T-helper 22 cell (primary cell): ENCODE data around the gene ARFIP2.
A peak's percentile ranks its signal among the peaks of the same experiment; 100 is the strongest.

Experiments used
- DNase-seq: peaks from one replicate; pipeline ENCODE4 v3.0.0-alpha.2; 2020; ENCODE audit warnings: low read depth

The ARFIP2 gene

DNA sequence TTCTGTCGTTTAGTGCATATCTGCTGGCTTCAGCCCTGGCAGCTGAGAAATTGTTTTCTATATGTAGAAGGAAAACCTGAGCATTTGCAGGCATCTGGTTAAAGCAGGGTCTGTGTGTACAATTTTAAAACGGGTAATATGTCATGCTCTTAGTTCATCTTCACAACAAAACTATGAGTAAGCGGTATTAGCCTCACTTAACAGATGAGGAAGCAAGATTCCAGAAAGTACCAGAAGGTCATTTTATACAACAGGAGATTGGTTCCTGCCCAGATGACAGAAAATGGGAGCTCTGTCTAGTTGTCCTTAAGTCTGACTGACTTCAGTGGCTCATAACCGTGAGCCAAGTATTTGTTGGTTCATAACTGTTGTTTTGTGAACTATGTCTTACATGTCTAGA is 1.3 kb upstream of the ARFIP2 start:
- no peak for DNase-seq

GRCh38 chr11:6481924-6482275 is 769 bp upstream of the ARFIP2 start:
- no peak for DNase-seq

DNA sequence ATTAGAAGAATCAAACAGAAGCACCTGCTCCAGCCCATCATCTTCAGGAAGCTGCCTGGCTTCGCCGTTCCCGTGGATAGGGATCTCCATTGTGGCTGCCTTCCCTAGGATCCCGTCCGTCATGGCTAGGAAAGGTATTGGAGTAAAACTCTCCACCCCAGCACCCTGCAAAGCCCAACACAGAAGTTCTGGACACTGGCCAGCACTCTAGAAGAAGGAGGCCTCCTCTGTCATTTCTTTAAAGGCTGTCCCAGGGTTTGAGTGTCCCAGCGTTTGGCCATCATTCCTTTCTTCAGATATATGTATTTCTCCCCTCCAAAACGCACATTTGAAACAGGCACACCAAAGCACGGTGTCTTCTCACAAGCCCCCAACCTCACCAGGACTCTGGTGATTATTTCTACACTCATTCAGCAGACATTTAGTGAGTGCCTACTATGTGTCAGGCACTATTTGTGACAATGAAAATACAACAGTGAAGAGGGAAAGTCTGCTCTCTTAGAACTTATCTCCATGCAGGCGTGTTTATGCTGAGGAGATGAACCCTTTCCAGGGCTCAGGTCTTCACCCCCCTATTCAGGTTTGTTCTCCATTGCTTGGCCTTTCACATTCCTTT is 724 bp downstream of the ARFIP2 start:
- no peak for DNase-seq

DNA sequence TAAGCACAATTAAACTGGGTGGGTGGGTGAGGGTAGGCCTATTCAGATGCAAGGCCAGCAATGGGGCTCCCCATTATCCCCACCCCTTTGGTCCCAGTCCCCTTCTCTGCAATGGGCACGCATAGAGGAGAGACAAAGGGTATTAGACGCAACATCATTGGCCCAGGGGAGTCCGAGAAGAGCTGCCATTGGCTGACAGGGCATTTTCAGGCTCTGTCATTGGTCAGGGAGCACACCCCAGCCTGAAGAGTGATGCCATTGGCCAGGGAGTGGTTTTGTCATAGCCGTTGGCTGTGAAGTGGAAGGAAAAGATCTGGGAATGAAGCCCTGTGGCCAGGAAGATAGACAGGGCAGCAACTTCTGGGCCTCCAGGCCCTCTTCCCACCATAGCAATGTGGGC is 4.6 kb downstream of the ARFIP2 start:
- DNase-seq, result no peak

- DNase-seq, result no peak
Measured at GRCh38 chr11:6475936-6476335, 5.2 kb downstream of the ARFIP2 start.

GRCh38 chr11:6474806-6475500 is 6.2 kb downstream of the ARFIP2 start:
- DNase-seq, result no peak

- DNase-seq, result no peak
Measured at GRCh38 chr11:6474413-6474792, 6.7 kb downstream of the ARFIP2 start.

GRCh38 chr11:6473451-6474412 is 7.4 kb downstream of the ARFIP2 start, which contains the start of gene TRIM3:
Gene TRIM3 (minus strand): TSS chr11:6473941. CDS start chr11:6465695, 8,246 bp downstream.
- peak; percentile 73 for DNase-seq

DNA sequence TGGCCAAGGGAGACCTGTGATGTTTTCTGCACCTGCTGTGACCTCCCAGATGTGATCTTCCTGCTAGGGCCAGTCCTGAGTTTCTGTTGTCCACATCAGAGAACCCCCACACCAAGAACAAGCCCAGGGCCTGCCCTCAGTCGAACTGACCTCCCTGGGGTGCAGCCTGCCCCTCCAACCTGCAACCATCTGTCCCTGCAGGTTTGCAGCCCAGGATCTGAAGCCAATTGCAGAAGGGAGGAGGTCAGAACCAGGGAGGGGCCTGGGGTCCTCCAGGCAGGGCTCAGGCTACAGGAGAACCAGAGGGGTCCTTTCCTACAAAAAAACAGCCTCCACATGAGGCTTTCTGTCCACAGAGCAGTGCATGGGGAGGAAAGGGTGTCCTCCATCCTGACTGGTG is 8.2 kb downstream of the ARFIP2 start:
- no peak for DNase-seq

- DNase-seq, result no peak
Measured at GRCh38 chr11:6469599-6469998, 11.5 kb downstream of the ARFIP2 start.

GRCh38 chr11:6468712-6469495 is 12.2 kb downstream of the ARFIP2 start:
- no peak for DNase-seq

- no peak for DNase-seq
Measured at GRCh38 chr11:6459099-6459450, 22.1 kb downstream of the ARFIP2 start.

DNA sequence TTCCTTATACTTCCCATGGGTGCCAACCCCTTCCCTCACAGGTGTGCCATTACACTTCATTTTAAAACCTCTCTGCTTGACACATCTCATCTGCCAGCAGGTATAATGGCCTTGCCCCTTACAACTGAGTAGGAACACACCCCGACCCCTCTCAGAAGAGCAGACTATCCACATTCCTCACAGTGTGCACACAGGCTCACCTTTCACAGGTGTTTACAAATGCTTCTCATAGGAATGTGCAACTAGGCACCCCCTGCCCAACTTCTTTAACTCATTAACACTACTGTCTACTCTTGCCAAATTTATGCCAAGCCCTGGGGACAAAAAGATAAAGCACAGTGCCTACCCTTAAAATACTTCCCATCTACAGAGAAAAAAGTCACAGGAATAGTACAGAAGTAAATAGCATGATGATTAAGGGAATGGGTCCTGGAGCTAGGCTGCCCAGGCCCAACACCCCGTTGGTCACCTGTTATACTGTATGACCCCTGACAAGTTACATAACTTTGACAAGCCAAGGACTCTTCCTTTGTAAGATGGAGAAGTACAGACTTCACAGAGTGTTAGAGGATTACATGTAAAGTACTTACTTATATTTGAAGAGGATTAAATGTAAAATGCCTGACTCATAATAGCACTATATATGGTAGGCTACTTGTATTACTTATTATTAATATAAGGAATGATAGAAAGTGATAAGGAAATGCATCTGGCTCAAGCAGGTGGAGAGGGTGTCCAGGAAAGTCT is 22.6 kb downstream of the ARFIP2 start:
- DNase-seq, result no peak

DNA sequence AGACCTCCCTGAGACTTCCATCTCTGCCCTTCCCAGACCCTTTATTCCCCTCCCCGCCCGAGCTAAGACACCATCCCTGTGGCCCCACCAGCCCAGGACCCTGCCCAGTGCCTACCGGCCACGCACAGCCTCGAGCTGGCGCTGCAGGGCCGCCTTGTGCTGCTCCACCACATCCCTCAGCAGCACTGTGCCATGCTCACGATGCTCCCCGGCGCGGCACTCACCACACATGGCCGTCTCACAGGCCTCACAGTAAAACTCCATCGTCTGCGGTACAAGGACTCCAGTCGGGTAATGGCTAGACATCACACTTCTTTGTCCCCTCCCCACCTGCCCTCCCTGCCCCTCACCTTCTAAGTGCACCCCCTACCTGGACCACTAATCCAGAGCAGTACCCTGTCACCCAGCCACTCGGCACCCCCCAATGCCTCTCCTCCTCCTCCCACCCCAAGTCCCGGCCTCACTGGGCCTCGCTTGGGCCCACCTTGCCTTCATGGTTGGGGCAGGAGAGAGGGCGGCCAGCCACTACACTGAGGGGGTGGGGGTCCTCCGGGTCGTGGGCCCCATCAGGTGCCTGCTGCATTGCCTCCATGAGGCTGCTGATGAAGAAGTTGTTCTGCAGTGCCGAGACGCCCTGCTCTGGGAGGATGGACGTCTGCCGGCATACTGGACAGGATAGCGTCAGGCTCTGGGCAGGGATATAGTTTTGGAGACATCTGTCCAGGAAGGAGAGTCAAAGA is 23.4 kb downstream of the ARFIP2 start:
- no peak for DNase-seq

GRCh38 chr11:6456361-6457073 is 24.6 kb downstream of the ARFIP2 start:
- DNase-seq, result no peak

GRCh38 chr11:6455070-6455469 is 26.1 kb downstream of the ARFIP2 start:
- no peak for DNase-seq

GRCh38 chr11:6453152-6453551 is 28.0 kb downstream of the ARFIP2 start:
- no peak for DNase-seq

GRCh38 chr11:6452219-6452618 is 28.9 kb downstream of the ARFIP2 start:
- DNase-seq, result no peak

DNA sequence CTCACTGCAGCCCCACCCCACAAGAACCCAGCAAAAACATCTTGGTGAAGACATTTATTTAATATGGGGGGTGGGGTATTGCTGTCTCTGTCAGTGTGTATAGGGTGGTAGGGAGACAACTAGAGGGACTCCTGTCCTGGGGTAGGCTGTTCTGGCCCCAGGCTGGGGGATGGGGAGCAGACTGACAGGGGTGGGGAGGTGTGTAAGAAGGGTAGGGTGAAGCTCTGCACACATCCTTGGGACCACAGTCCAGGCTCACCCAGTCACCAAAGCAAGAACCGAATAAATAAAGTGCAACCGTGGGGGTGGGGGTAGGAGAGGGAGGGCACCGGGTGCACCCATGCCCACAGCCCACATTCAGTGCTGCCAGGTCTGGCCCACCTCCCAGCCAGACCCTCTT is 32.6 kb downstream of the ARFIP2 start:
- no peak for DNase-seq
